ENCODE data around the gene CPEB1. TPM values are rescaled to one million over a fixed set of nuclear protein-coding genes. Genes with fewer than 3 reads are reported as not detected.
"Not testable (repeated sequence)": the region's sequence is repeated elsewhere in the genome, so short reads cannot be mapped to it uniquely, and the experiment has no call there.

Gene CPEB1
- total RNA-seq, 4 donors from 2014 or later: 0.97 to 5.2 (median 2.5) TPM

GRCh38 chr15:82538961-82539690 is 108.0 kb downstream of the CPEB1 start:
- no peak for TF ChIP-seq POLR2A (IDR thresholded peaks at IDR 0.05)
- TF ChIP-seq POLR2AphosphoS5 (IDR thresholded peaks at IDR 0.05): no peak
- TF ChIP-seq EP300 (IDR thresholded peaks at IDR 0.05): no peak
- TF ChIP-seq, protein P1, sequence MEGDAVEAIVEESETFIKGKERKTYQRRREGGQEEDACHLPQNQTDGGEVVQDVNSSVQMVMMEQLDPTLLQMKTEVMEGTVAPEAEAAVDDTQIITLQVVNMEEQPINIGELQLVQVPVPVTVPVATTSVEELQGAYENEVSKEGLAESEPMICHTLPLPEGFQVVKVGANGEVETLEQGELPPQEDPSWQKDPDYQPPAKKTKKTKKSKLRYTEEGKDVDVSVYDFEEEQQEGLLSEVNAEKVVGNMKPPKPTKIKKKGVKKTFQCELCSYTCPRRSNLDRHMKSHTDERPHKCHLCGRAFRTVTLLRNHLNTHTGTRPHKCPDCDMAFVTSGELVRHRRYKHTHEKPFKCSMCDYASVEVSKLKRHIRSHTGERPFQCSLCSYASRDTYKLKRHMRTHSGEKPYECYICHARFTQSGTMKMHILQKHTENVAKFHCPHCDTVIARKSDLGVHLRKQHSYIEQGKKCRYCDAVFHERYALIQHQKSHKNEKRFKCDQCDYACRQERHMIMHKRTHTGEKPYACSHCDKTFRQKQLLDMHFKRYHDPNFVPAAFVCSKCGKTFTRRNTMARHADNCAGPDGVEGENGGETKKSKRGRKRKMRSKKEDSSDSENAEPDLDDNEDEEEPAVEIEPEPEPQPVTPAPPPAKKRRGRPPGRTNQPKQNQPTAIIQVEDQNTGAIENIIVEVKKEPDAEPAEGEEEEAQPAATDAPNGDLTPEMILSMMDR (IDR thresholded peaks at IDR 0.05): no peak
- Histone ChIP-seq H3K9me3 (no peaks in the 10 kb centered on the region), H3K27ac (peak overlapping the region; percentile 93), H3K36me3 (peaks cover 47% of the 10 kb centered on the region), H3K4me1 (peaks cover 40% of the 10 kb centered on the region), H3K4me3 (peak overlapping the region; percentile 64), H3K27me3 (no peaks in the 10 kb centered on the region)
- no peak for DNase-seq (ENCODE audit: low spot score in 2 of 2)
- WGBS: 20% methylated on average over 28 of the region's 28 CpGs

- no peak overlapping the region for H3K27ac ChIP-seq
Observed at GRCh38 chr15:82537351-82537908, 109.7 kb downstream of the CPEB1 start.

GRCh38 chr15:82536409-82537350 is 110.5 kb downstream of the CPEB1 start:
- Histone ChIP-seq H3K9me3 (no peaks in the 10 kb centered on the region), H3K27me3 (no peaks in the 10 kb centered on the region), H3K4me3 (no peak overlapping the region), H3K4me1 (peaks cover 43% of the 10 kb centered on the region), H3K27ac (no peak overlapping the region), H3K36me3 (peaks cover 61% of the 10 kb centered on the region)
- 53% methylated on average over 11 of the region's 11 CpGs for WGBS
- DNase-seq (ENCODE audit: low spot score in 2 of 2): no peak
- TF ChIP-seq EP300 (IDR thresholded peaks at IDR 0.05) (no peak), POLR2AphosphoS5 (IDR thresholded peaks at IDR 0.05) (no peak), POLR2A (IDR thresholded peaks at IDR 0.05) (no peak)
- TF ChIP-seq, protein P1 (IDR thresholded peaks at IDR 0.05): no peak

More at GRCh38 chr15:82537351-82537908, 109.7 kb downstream of the CPEB1 start:
- peaks cover 42% of the 10 kb centered on the region for H3K4me1 ChIP-seq
- WGBS: 77% methylated on average over 4 of the region's 4 CpGs
- TF ChIP-seq, protein P1 (IDR thresholded peaks at IDR 0.05): no peak
- TF ChIP-seq POLR2A (IDR thresholded peaks at IDR 0.05): no peak
- no peak for TF ChIP-seq EP300 (IDR thresholded peaks at IDR 0.05)
- no peak for TF ChIP-seq POLR2AphosphoS5 (IDR thresholded peaks at IDR 0.05)
- no peaks in the 10 kb centered on the region for H3K27me3 ChIP-seq
- DNase-seq (ENCODE audit: low spot score in 2 of 2): no peak
- H3K4me3 ChIP-seq: no peak overlapping the region
- no peaks in the 10 kb centered on the region for H3K9me3 ChIP-seq
- peaks cover 61% of the 10 kb centered on the region for H3K36me3 ChIP-seq

DNA sequence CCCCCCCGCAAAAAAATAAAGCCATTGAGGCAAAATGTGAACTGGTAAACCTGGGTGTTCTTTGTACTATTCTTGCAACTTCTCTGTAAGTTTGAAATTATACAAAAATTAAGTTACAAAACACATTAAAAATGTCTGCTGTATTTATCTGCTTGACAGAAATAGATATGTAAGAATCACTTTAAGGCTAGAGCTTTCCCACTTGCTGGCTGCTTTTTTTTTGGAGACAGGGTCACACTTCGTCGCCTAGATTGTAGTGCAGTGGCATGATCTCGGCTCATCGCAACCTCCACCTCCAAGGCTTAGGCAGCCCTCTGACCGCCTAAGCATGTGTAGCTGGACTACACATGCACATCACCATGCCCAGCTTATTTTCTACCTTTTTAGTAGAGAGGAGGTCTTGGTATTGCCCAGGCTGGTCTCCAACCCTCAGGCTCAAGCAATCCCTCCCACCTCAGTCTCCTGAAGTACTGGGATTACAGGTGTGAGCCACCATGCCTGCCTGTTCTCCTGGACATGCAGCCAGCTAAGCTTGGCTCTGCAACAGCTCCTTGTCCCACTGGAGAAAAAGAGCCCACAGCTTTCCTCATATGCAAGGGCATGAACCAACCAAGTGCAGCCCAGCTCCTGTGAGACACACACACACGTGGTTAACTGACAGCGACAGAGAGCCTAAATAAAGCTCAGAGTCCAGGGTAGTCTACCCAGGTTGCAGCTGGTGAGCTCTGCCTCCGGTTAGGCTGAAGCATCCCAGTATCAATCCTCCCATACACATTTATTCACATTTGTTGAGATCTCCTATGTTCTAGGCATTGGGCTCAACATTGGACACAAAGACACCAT is 111.4 kb downstream of the CPEB1 start:
- no peak overlapping the region for H3K4me3 ChIP-seq
- H3K9me3 ChIP-seq: no peaks in the 10 kb centered on the region
- WGBS: 79% methylated on average over 9 of the region's 9 CpGs
- H3K27ac ChIP-seq: no peak overlapping the region
- no peak for TF ChIP-seq EP300 (IDR thresholded peaks at IDR 0.05)
- TF ChIP-seq, protein P1 (IDR thresholded peaks at IDR 0.05): no peak
- TF ChIP-seq POLR2A (IDR thresholded peaks at IDR 0.05): no peak
- no peak for TF ChIP-seq POLR2AphosphoS5 (IDR thresholded peaks at IDR 0.05)
- no peaks in the 10 kb centered on the region for H3K27me3 ChIP-seq
- peaks cover 61% of the 10 kb centered on the region for H3K36me3 ChIP-seq
- DNase-seq (ENCODE audit: low spot score in 2 of 2): no peak
- H3K4me1 ChIP-seq: peaks cover 38% of the 10 kb centered on the region

GRCh38 chr15:82535151-82535550 is 112.0 kb downstream of the CPEB1 start:
- not testable (repeated sequence) for DNase-seq (ENCODE audit: low spot score in 2 of 2); H3K27me3 ChIP-seq; H3K4me3 ChIP-seq; H3K27ac ChIP-seq; H3K9me3 ChIP-seq
- peaks cover 61% of the 10 kb centered on the region for H3K36me3 ChIP-seq
- H3K4me1 ChIP-seq: peaks cover 41% of the 10 kb centered on the region
- WGBS: 93% methylated on average over 5 of the region's 5 CpGs

GRCh38 chr15:82534457-82534861 is 112.7 kb downstream of the CPEB1 start:
- not testable (repeated sequence) for H3K27me3 ChIP-seq; H3K4me3 ChIP-seq; H3K9me3 ChIP-seq; H3K27ac ChIP-seq; DNase-seq (ENCODE audit: low spot score in 2 of 2)
- 98% methylated on average over 3 of the region's 3 CpGs for WGBS
- Histone ChIP-seq H3K4me1 (peaks cover 41% of the 10 kb centered on the region), H3K36me3 (peaks cover 61% of the 10 kb centered on the region)

Data from suprapubic skin (tissue), 4 donors.